Measurements from ENCODE around the gene STK31.

- TF ChIP-seq CTCF (IDR thresholded peaks at IDR 0.05) (no peak), POLR2A (IDR thresholded peaks at IDR 0.05) (no peak)
Measured at GRCh38 chr7:23783115-23783514, 73.1 kb downstream of the STK31 start.

Data from heart left ventricle (tissue), 13 donors.